H9 (cell line): ENCODE measurements around the gene POLN. TPM values are rescaled to one million over a fixed set of nuclear protein-coding genes. Genes with fewer than 3 reads are reported as not detected.

Experiments
- DNase-seq: peaks from one replicate; pipeline ENCODE4 v3.0.0-alpha.2; 2017
- H2AFZ ChIP-seq: one replicate; pipeline ENCODE4 v1.6.1; 2013; ENCODE audit warnings: mild to moderate bottlenecking, low read length, control low read depth, moderate library complexity
- H2AK5ac ChIP-seq: 2 replicates; pipeline ENCODE4 v1.6.1; 2013; ENCODE audit warnings: low read length, control low read depth, mixed read lengths; ENCODE audit not compliant: insufficient read length
- H2BK120ac ChIP-seq: one replicate; pipeline ENCODE4 v1.6.1; 2013; ENCODE audit warnings: low read depth, mild to moderate bottlenecking, low read length, control low read depth, inconsistent platforms; ENCODE audit not compliant: poor library complexity, severe bottlenecking
- H2BK12ac ChIP-seq: 2 replicates; pipeline ENCODE4 v1.6.1; 2013; ENCODE audit warnings: low read length, control low read depth, mixed read lengths, low read depth; ENCODE audit not compliant: insufficient read length
- H2BK15ac ChIP-seq: 2 replicates; pipeline ENCODE4 v1.6.1; 2013; ENCODE audit warnings: low read depth, low read length, control low read depth
- H2BK20ac ChIP-seq: one replicate; pipeline ENCODE4 v1.6.1; 2013; ENCODE audit warnings: low read depth, mild to moderate bottlenecking, low read length, control low read depth, inconsistent platforms; ENCODE audit not compliant: poor library complexity, severe bottlenecking
- H2BK5ac ChIP-seq: 2 replicates; pipeline ENCODE4 v1.6.1; 2013; ENCODE audit warnings: low read length, control low read depth, mixed read lengths; ENCODE audit not compliant: insufficient read length
- H3K14ac ChIP-seq: 2 replicates; pipeline ENCODE4 v1.6.1; 2013; ENCODE audit warnings: low read length, control low read depth; ENCODE audit not compliant: insufficient read depth
- H3K18ac ChIP-seq: 2 replicates; pipeline ENCODE4 v1.6.1; 2013; ENCODE audit warnings: low read depth, mild to moderate bottlenecking, mixed read lengths, low read length, control low read depth; ENCODE audit not compliant: insufficient read length
- H3K23ac ChIP-seq: 2 replicates; pipeline ENCODE4 v1.6.1; 2013; ENCODE audit warnings: low read length, control low read depth, mixed read lengths, low read depth; ENCODE audit not compliant: insufficient read length
- H3K23me2 ChIP-seq: 2 replicates; pipeline ENCODE4 v1.6.1; 2013; ENCODE audit warnings: low read depth, mild to moderate bottlenecking, mixed read lengths, low read length, control low read depth; ENCODE audit not compliant: insufficient read length, poor library complexity, severe bottlenecking
- H3K27ac ChIP-seq: 2 replicates; pipeline ENCODE4 v1.5.1; 2013; ENCODE audit warnings: low read length, control low read depth, mixed read lengths, low read depth; ENCODE audit not compliant: insufficient read length
- H3K27me3 ChIP-seq: 2 replicates; pipeline ENCODE4 v1.6.1; 2013; ENCODE audit warnings: low read length, control low read depth, inconsistent platforms; ENCODE audit not compliant: insufficient read depth
- H3K4ac ChIP-seq: 2 replicates; pipeline ENCODE4 v1.6.1; 2013; ENCODE audit warnings: low read depth, mild to moderate bottlenecking, control low read depth, inconsistent platforms, low read length, moderate library complexity
- H3K4me1 ChIP-seq: 2 replicates; pipeline ENCODE4 v1.6.1; 2013; ENCODE audit warnings: low read length, control low read depth, inconsistent platforms; ENCODE audit not compliant: insufficient read depth
- H3K4me2 ChIP-seq: 2 replicates; pipeline ENCODE4 v1.6.1; 2013; ENCODE audit warnings: low read length, control low read depth, mixed read lengths; ENCODE audit not compliant: insufficient read length, insufficient read depth
- H3K56ac ChIP-seq: 2 replicates; pipeline ENCODE4 v1.6.1; 2013; ENCODE audit warnings: low read depth, mild to moderate bottlenecking, mixed read lengths, low read length, control low read depth; ENCODE audit not compliant: insufficient read length
- H3K79me1 ChIP-seq: 2 replicates; pipeline ENCODE4 v1.6.1; 2013; ENCODE audit warnings: low read depth, mild to moderate bottlenecking, moderate library complexity, low read length, control low read depth, inconsistent platforms; ENCODE audit not compliant: insufficient read depth, poor library complexity, severe bottlenecking
- H3K79me2 ChIP-seq: 2 replicates; pipeline ENCODE4 v1.6.1; 2013; ENCODE audit warnings: low read length, control low read depth, inconsistent platforms; ENCODE audit not compliant: insufficient read depth
- H3K9ac ChIP-seq: 2 replicates; pipeline ENCODE4 v1.6.1; 2013; ENCODE audit warnings: low read length, control low read depth, mixed read lengths; ENCODE audit not compliant: insufficient read length; ENCODE audit errors: extremely low read depth
- H3K9me3 ChIP-seq: one replicate; pipeline ENCODE4 v1.6.1; 2013; ENCODE audit warnings: low read depth, low read length, inconsistent platforms; ENCODE audit not compliant: control insufficient read depth
- H3T11ph ChIP-seq: one replicate; pipeline ENCODE4 v1.6.1; 2013; ENCODE audit warnings: mild to moderate bottlenecking, low read length, control low read depth, inconsistent platforms
- H4K20me1 ChIP-seq: one replicate; pipeline ENCODE4 v1.6.1; 2013; ENCODE audit not compliant: control insufficient read depth, insufficient read length, insufficient read depth
- H4K5ac ChIP-seq: 2 replicates; pipeline ENCODE4 v1.6.1; 2013; ENCODE audit warnings: low read depth, mild to moderate bottlenecking, mixed read lengths, low read length, control low read depth; ENCODE audit not compliant: insufficient read length
- H4K8ac ChIP-seq: replicated peaks from 2 replicates; pipeline ENCODE4 v1.6.1; 2013; ENCODE audit warnings: low read length, control low read depth, mixed read lengths, low read depth; ENCODE audit not compliant: insufficient read length
- H4K91ac ChIP-seq: 2 replicates; pipeline ENCODE4 v1.6.1; 2013; ENCODE audit warnings: low read depth, mild to moderate bottlenecking, moderate library complexity, mixed read lengths, low read length, control low read depth; ENCODE audit not compliant: insufficient read length
- H3K27ac Mint-ChIP-seq, 3 experiments: 2 replicates in 2 of 3; 3 replicates in 1 of 3; pipeline ENCODE4 v1.8.0; 2020 to 2021; ENCODE audit warnings: mixed read lengths in 3 of 3, mild to moderate bottlenecking in 1 of 3, moderate library complexity in 1 of 3
- H3K27me3 Mint-ChIP-seq: 2 replicates; pipeline ENCODE4 v1.8.0; 2021; ENCODE audit warnings: low read depth, mild to moderate bottlenecking, moderate library complexity, mixed read lengths
- H3K36me3 Mint-ChIP-seq, 3 experiments: 2 replicates in 2 of 3; 3 replicates in 1 of 3; pipeline ENCODE4 v1.8.0; 2020 to 2021; ENCODE audit warnings: low read depth in 3 of 3, mixed read lengths in 3 of 3; ENCODE audit not compliant: insufficient read depth in 1 of 3
- H3K4me1 Mint-ChIP-seq, 2 experiments: 2 replicates each; pipeline ENCODE4 v1.8.0; 2020; ENCODE audit warnings: mixed read lengths in 2 of 2
- H3K4me3 Mint-ChIP-seq, 2 experiments: 2 replicates in 1 of 2; 3 replicates in 1 of 2; pipeline ENCODE4 v1.8.0; 2020 to 2021; ENCODE audit warnings: mild to moderate bottlenecking in 2 of 2, mixed read lengths in 2 of 2, moderate library complexity in 1 of 2
- H3K9me3 Mint-ChIP-seq, 2 experiments: 2 replicates in 1 of 2; 3 replicates in 1 of 2; pipeline ENCODE4 v1.8.0; 2020; ENCODE audit warnings: mild to moderate bottlenecking in 2 of 2, mixed read lengths in 2 of 2, moderate library complexity in 1 of 2
- WGBS: extraction: QIAGEN DNeasy Blood & Tissue Kit; methylation state at CpG from one replicate; pipeline ENCODE4 v1.1.7; 2013; ENCODE audit warnings: missing lambda C conversion rate, low lambda C conversion rate, mixed read lengths; ENCODE audit not compliant: insufficient read length; ENCODE audit errors: extremely low coverage; 5-methylcytosine and 5-hydroxymethylcytosine counted together
- total RNA-seq: library from RNA; stranded (reverse); gene quantifications from 2 replicates; pipeline ENCODE4 v1.2.1, GENCODE V29; 2021
- TF ChIP-seq, protein P1 (sequence below): fragments of 200-600 bp; sonication (generic); conservative IDR thresholded peaks from 3 replicates; pipeline ENCODE4 v1.8.0; 2021; ENCODE audit warnings: antibody characterized with exemption, mild to moderate bottlenecking

The POLN gene
- total RNA-seq, 1 experiment from 2014 or later: 0.74 TPM

DNA sequence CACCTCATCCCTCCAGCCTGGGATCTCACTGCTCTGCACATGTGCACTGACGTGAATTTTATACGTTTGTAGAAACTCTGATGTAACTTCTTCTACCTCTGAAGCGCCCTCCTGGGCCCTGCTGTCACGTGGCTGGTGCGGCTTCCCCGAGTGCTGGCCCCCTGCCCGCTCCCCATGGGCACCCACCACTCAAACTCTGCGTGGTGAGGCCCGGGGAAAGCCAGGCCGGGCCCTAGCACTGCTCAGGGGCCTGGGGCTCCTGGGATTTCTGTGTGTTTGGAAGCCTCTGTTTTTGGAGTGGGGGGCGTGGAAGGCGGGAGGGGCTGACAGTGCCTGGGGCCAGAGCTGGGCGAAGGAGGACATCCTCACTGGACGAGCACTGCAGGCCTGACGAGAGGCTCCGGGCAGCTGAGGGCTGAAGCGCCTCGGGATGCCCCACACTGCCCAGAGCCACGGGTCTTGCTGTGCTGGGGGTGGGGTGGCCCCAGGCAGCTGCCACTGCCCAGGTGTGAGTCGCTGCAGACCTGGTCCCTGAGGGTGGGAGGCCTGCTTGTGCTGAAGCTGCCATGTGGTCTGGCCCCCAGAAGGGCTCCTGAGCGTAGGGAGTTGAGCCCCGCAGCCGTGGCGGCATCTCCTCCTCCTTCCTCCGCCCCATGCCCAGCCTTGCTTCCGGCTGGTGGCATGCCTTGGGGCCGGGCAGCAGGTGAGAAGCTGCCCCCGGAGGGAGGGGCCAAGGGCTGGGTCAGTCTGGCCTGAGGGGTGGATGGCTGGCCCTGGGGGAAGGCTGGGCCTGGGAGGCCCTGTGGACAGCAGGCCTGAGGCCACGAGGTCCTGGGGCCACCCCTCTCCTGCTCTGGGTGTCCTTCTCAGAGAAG lies 175.1 kb downstream of the POLN start:
- no peak overlapping the region for H2BK12ac ChIP-seq
- peaks cover 2% of the 10 kb centered on the region for H4K20me1 ChIP-seq
- no peak overlapping the region for H3K4ac ChIP-seq
- no peak overlapping the region for H3K56ac ChIP-seq
- no peak overlapping the region for H3K18ac ChIP-seq
- WGBS: no CpG with 5 or more reads among the region's 29 CpGs
- H3K27me3 Mint-ChIP-seq: peaks cover 7% of the 10 kb centered on the region
- no peak overlapping the region for H3T11ph ChIP-seq
- no peak overlapping the region for H3K9ac ChIP-seq
- H3K27ac ChIP-seq: no peak overlapping the region
- no peak overlapping the region for H4K8ac ChIP-seq
- no peak overlapping the region; a peak in 1 of 5 replicates for H3K4me3 Mint-ChIP-seq
- H3K4me1 Mint-ChIP-seq: peaks cover 8 to 24% of the 10 kb centered on the region in 2 experiments
- no peaks in the 10 kb centered on the region; a peak in 2 of 5 replicates for H3K9me3 Mint-ChIP-seq
- H2AFZ ChIP-seq: no peak overlapping the region
- peaks cover 0 to 4% (median 0%) of the 10 kb centered on the region in 3 experiments; a peak in 1 of 7 replicates for H3K36me3 Mint-ChIP-seq
- H3K23ac ChIP-seq: no peak overlapping the region
- no peaks in the 10 kb centered on the region; the same call in 1 of the 2 replicates for H3K27me3 ChIP-seq
- no peak for DNase-seq
- H2BK20ac ChIP-seq: no peak overlapping the region
- no peaks in the 10 kb centered on the region for H3K79me2 ChIP-seq
- no peak overlapping the region for H4K5ac ChIP-seq
- H4K91ac ChIP-seq: no peak overlapping the region
- H2AK5ac ChIP-seq: no peak overlapping the region
- no peak overlapping the region for H2BK5ac ChIP-seq
- H3K4me1 ChIP-seq: no peaks in the 10 kb centered on the region
- TF ChIP-seq, protein P1, sequence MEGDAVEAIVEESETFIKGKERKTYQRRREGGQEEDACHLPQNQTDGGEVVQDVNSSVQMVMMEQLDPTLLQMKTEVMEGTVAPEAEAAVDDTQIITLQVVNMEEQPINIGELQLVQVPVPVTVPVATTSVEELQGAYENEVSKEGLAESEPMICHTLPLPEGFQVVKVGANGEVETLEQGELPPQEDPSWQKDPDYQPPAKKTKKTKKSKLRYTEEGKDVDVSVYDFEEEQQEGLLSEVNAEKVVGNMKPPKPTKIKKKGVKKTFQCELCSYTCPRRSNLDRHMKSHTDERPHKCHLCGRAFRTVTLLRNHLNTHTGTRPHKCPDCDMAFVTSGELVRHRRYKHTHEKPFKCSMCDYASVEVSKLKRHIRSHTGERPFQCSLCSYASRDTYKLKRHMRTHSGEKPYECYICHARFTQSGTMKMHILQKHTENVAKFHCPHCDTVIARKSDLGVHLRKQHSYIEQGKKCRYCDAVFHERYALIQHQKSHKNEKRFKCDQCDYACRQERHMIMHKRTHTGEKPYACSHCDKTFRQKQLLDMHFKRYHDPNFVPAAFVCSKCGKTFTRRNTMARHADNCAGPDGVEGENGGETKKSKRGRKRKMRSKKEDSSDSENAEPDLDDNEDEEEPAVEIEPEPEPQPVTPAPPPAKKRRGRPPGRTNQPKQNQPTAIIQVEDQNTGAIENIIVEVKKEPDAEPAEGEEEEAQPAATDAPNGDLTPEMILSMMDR: no peak
- no peak overlapping the region for H3K27ac Mint-ChIP-seq
- H3K9me3 ChIP-seq: no peaks in the 10 kb centered on the region
- H2BK15ac ChIP-seq: no peak overlapping the region
- H3K23me2 ChIP-seq: no peaks in the 10 kb centered on the region
- H3K4me2 ChIP-seq: no peak overlapping the region
- no peaks in the 10 kb centered on the region for H3K79me1 ChIP-seq
- H2BK120ac ChIP-seq: no peak overlapping the region
- no peak overlapping the region for H3K14ac ChIP-seq
